Astrocyte (in vitro differentiated cells and primary cell): ENCODE results near the gene CBX6. TPM values are rescaled to one million over a fixed set of nuclear protein-coding genes. Genes with fewer than 3 reads are reported as not detected.

Experiments used
- DNase-seq: peaks from one replicate; pipeline ENCODE4 v3.0.0-alpha.2; 2010; ENCODE audit warnings: low read depth
- FAIRE-seq: peaks from 2 replicates; lab custom pipeline; 2011; peaks lifted over from hg19 to GRCh38; lab: Jason Lieb, UNC
- H2AFZ ChIP-seq: 2 replicates; pipeline ENCODE4 v1.6.0; 2012; ENCODE audit warnings: low read depth, low read length, inconsistent platforms
- H3K27ac ChIP-seq: 2 replicates; pipeline ENCODE4 v1.5.1; 2011; ENCODE audit warnings: low read depth, low read length, inconsistent platforms
- H3K27me3 ChIP-seq: 2 replicates; pipeline ENCODE4 v1.6.0; 2011; ENCODE audit warnings: low read length, inconsistent platforms; ENCODE audit not compliant: insufficient read depth
- H3K36me3 ChIP-seq: 2 replicates; pipeline ENCODE4 v1.5.1; 2011; ENCODE audit warnings: low read length, inconsistent platforms; ENCODE audit not compliant: insufficient read depth
- H3K4me1 ChIP-seq: 2 replicates; pipeline ENCODE4 v1.5.1; 2011; ENCODE audit warnings: low read length, inconsistent platforms; ENCODE audit not compliant: insufficient read depth
- H3K4me2 ChIP-seq: 2 replicates; pipeline ENCODE4 v1.6.0; 2012; ENCODE audit warnings: low read length, inconsistent platforms
- H3K4me3 ChIP-seq: 2 replicates; pipeline ENCODE4 v1.5.1; 2011; ENCODE audit warnings: low read depth, mild to moderate bottlenecking, low read length, inconsistent platforms; ENCODE audit not compliant: insufficient read depth
- H3K79me2 ChIP-seq: 2 replicates; pipeline ENCODE4 v1.6.0; 2012; ENCODE audit warnings: mild to moderate bottlenecking, low read length, inconsistent platforms; ENCODE audit not compliant: insufficient read depth
- H3K9ac ChIP-seq: 2 replicates; pipeline ENCODE4 v1.6.0; 2012; ENCODE audit warnings: mild to moderate bottlenecking, low read length, inconsistent platforms
- H3K9me3 ChIP-seq: 2 replicates; pipeline ENCODE4 v1.5.1; 2012; ENCODE audit warnings: low read depth, mild to moderate bottlenecking, low read length, inconsistent platforms; ENCODE audit not compliant: insufficient read depth
- H4K20me1 ChIP-seq: 2 replicates; pipeline ENCODE4 v1.6.0; 2012; ENCODE audit warnings: low read length, inconsistent platforms; ENCODE audit not compliant: insufficient read depth
- H3K27ac Mint-ChIP-seq: one replicate; pipeline ENCODE4 v1.8.0; 2021; ENCODE audit warnings: mild to moderate bottlenecking, mixed read lengths; ENCODE audit not compliant: unreplicated experiment
- H3K27me3 Mint-ChIP-seq: one replicate; pipeline ENCODE4 v1.8.0; 2021; ENCODE audit warnings: low read depth, mixed read lengths; ENCODE audit not compliant: unreplicated experiment
- H3K36me3 Mint-ChIP-seq: one replicate; pipeline ENCODE4 v1.8.0; 2021; ENCODE audit warnings: low read depth, mixed read lengths; ENCODE audit not compliant: unreplicated experiment
- H3K4me1 Mint-ChIP-seq: one replicate; pipeline ENCODE4 v1.8.0; 2021; ENCODE audit warnings: low read depth, mixed read lengths; ENCODE audit not compliant: unreplicated experiment
- H3K4me3 Mint-ChIP-seq: one replicate; pipeline ENCODE4 v1.8.0; 2021; ENCODE audit warnings: mild to moderate bottlenecking, moderate library complexity, mixed read lengths; ENCODE audit not compliant: unreplicated experiment
- H3K9me3 Mint-ChIP-seq: one replicate; pipeline ENCODE4 v1.8.0; 2021; ENCODE audit warnings: mild to moderate bottlenecking, mixed read lengths; ENCODE audit not compliant: unreplicated experiment
- EZH2 ChIP-seq: IDR thresholded peaks from 2 replicates; pipeline ENCODE4 v1.6.1; 2012; ENCODE audit warnings: mild to moderate bottlenecking, low read length, inconsistent platforms; ENCODE audit not compliant: insufficient read depth
- total RNA-seq: library from RNA; stranded (reverse); gene quantifications from 2 replicates; pipeline ENCODE4 v1.2.1, GENCODE V29; 2021
- TF ChIP-seq, protein P1 (sequence below): IDR thresholded peaks from 2 replicates; pipeline ENCODE4 v1.5.1; 2011; ENCODE audit warnings: low read depth, mild to moderate bottlenecking, inconsistent platforms, low read length, moderate library complexity; ENCODE audit not compliant: insufficient read depth

The CBX6 gene
- total RNA-seq, 1 donor from 2014 or later: 34.9 TPM

- Histone ChIP-seq H3K9ac (no peak overlapping the region), H3K4me3 (no peak overlapping the region), H3K4me1 (peaks cover 13% of the 10 kb centered on the region), H2AFZ (no peak overlapping the region), H3K79me2 (no peaks in the 10 kb centered on the region), H4K20me1 (no peaks in the 10 kb centered on the region), H3K36me3 (no peaks in the 10 kb centered on the region), H3K4me2 (no peak overlapping the region), H3K27me3 (no peaks in the 10 kb centered on the region), H3K27ac (no peak overlapping the region), H3K9me3 (no peaks in the 10 kb centered on the region)
- H3K27ac Mint-ChIP-seq: no peak overlapping the region
- H3K4me3 Mint-ChIP-seq: no peak overlapping the region
- TF ChIP-seq, protein P1, sequence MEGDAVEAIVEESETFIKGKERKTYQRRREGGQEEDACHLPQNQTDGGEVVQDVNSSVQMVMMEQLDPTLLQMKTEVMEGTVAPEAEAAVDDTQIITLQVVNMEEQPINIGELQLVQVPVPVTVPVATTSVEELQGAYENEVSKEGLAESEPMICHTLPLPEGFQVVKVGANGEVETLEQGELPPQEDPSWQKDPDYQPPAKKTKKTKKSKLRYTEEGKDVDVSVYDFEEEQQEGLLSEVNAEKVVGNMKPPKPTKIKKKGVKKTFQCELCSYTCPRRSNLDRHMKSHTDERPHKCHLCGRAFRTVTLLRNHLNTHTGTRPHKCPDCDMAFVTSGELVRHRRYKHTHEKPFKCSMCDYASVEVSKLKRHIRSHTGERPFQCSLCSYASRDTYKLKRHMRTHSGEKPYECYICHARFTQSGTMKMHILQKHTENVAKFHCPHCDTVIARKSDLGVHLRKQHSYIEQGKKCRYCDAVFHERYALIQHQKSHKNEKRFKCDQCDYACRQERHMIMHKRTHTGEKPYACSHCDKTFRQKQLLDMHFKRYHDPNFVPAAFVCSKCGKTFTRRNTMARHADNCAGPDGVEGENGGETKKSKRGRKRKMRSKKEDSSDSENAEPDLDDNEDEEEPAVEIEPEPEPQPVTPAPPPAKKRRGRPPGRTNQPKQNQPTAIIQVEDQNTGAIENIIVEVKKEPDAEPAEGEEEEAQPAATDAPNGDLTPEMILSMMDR: no peak
- TF ChIP-seq EZH2: no peak
- DNase-seq (no peak), FAIRE-seq (no peak)
- no peaks in the 10 kb centered on the region for H3K9me3 Mint-ChIP-seq
- H3K36me3 Mint-ChIP-seq: peaks cover 4% of the 10 kb centered on the region
- peaks cover 5% of the 10 kb centered on the region for H3K4me1 Mint-ChIP-seq
- H3K27me3 Mint-ChIP-seq: peaks cover 33% of the 10 kb centered on the region
These were observed 37.6 kb downstream of the CBX6 start for GRCh38 chr22:38834215-38834953.

GRCh38 chr22:38833061-38833460 is 39.0 kb downstream of the CBX6 start:
- Mint-ChIP-seq H3K27ac (no peak overlapping the region), H3K27me3 (peaks cover 26% of the 10 kb centered on the region), H3K9me3 (no peaks in the 10 kb centered on the region), H3K4me1 (peaks cover 5% of the 10 kb centered on the region), H3K4me3 (no peak overlapping the region), H3K36me3 (peaks cover 4% of the 10 kb centered on the region)
- FAIRE-seq (no peak), DNase-seq (no peak)
- H3K4me1 ChIP-seq: peaks cover 13% of the 10 kb centered on the region
- H3K27me3 ChIP-seq: no peaks in the 10 kb centered on the region
- H3K9ac ChIP-seq: no peak overlapping the region
- no peaks in the 10 kb centered on the region for H3K9me3 ChIP-seq
- no peaks in the 10 kb centered on the region for H3K79me2 ChIP-seq
- no peak overlapping the region for H3K4me2 ChIP-seq
- H3K36me3 ChIP-seq: no peaks in the 10 kb centered on the region
- no peak overlapping the region for H3K4me3 ChIP-seq
- TF ChIP-seq, protein P1: no peak
- TF ChIP-seq EZH2: no peak
- no peak overlapping the region for H2AFZ ChIP-seq
- H3K27ac ChIP-seq: no peak overlapping the region
- no peaks in the 10 kb centered on the region for H4K20me1 ChIP-seq
